ENCODE measurements around the gene RALGPS1.

- TF ChIP-seq, protein P1, sequence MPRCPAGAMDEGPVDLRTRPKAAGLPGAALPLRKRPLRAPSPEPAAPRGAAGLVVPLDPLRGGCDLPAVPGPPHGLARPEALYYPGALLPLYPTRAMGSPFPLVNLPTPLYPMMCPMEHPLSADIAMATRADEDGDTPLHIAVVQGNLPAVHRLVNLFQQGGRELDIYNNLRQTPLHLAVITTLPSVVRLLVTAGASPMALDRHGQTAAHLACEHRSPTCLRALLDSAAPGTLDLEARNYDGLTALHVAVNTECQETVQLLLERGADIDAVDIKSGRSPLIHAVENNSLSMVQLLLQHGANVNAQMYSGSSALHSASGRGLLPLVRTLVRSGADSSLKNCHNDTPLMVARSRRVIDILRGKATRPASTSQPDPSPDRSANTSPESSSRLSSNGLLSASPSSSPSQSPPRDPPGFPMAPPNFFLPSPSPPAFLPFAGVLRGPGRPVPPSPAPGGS (IDR thresholded peaks at IDR 0.05): no peak
- TF ChIP-seq RCOR1 (IDR thresholded peaks at IDR 0.05; ENCODE audit: low read depth, low read length) (no peak), FOSL2 (IDR thresholded peaks at IDR 0.05) (no peak), FOSL2 (CRISPR knock-in tag; IDR thresholded peaks at IDR 0.05) (no peak), CTCF (IDR thresholded peaks at IDR 0.05) (no peak), POLR2A (IDR thresholded peaks at IDR 0.05; ENCODE audit: low read length) (no peak), REST (IDR thresholded peaks at IDR 0.05) (no peak), EP300 (IDR thresholded peaks at IDR 0.05) (no peak), MYC (IDR thresholded peaks at IDR 0.05; ENCODE audit: borderline replicate concordance, low read length) (no peak), CEBPB (IDR thresholded peaks at IDR 0.05) (no peak), HDAC2 (IDR thresholded peaks at IDR 0.05) (no peak)
Measured at GRCh38 chr9:126886034-126886822, 28.4 kb upstream of the RALGPS1 start.

All from A549 (cell line).